ENCODE results near the gene SLC25A29.
"Not testable (repeated sequence)": the region's sequence is repeated elsewhere in the genome, so short reads cannot be mapped to it uniquely, and the experiment has no call there.

Gene SLC25A29

GRCh38 chr14:100312110-100312876, 6.0 kb upstream of the SLC25A29 start:
- DNase-seq, result not testable (repeated sequence)

- DNase-seq, result no peak
Observed at GRCh38 chr14:100309028-100309737, 2.9 kb upstream of the SLC25A29 start.

GRCh38 chr14:100308427-100308792, 2.2 kb upstream of the SLC25A29 start:
- DNase-seq, result not testable (repeated sequence)

GRCh38 chr14:100307766-100308426, 1.7 kb upstream of the SLC25A29 start:
- DNase-seq, result no peak

- DNase-seq, result no peak
Observed at GRCh38 chr14:100306998-100307765, 938 bp upstream of the SLC25A29 start.

- no peak for DNase-seq
Observed at GRCh38 chr14:100305324-100306100, 732 bp downstream of the SLC25A29 start.

GRCh38 chr14:100304825-100305323, 1.4 kb downstream of the SLC25A29 start:
- peak; percentile 18 for DNase-seq

GRCh38 chr14:100303925-100304324, 2.3 kb downstream of the SLC25A29 start:
- no peak for DNase-seq

- peak; percentile 14 for DNase-seq
Observed at GRCh38 chr14:100303179-100303578, 3.1 kb downstream of the SLC25A29 start.

- no peak for DNase-seq
Observed at GRCh38 chr14:100302616-100303015, 3.6 kb downstream of the SLC25A29 start.

GRCh38 chr14:100299238-100299560, 7.0 kb downstream of the SLC25A29 start:
- DNase-seq, result no peak

GRCh38 chr14:100298551-100299237, 7.5 kb downstream of the SLC25A29 start:
- no peak for DNase-seq

- DNase-seq, result no peak
Observed at GRCh38 chr14:100297320-100298300, 8.6 kb downstream of the SLC25A29 start.

GRCh38 chr14:100296729-100297128, 9.5 kb downstream of the SLC25A29 start:
- DNase-seq, result not testable (repeated sequence)

- DNase-seq, result no peak
Observed at GRCh38 chr14:100296106-100296651, 10.1 kb downstream of the SLC25A29 start.

GRCh38 chr14:100295376-100296105, 10.7 kb downstream of the SLC25A29 start:
- no peak for DNase-seq

- DNase-seq, result no peak
Observed at GRCh38 chr14:100294963-100295330, 11.3 kb downstream of the SLC25A29 start.

- DNase-seq, result no peak
Observed at GRCh38 chr14:100294213-100294962, 11.9 kb downstream of the SLC25A29 start.

Measured in fibroblast of skin of scalp (primary cell).